ENCODE results near the gene SPTBN1. TPM values are rescaled to one million over a fixed set of nuclear protein-coding genes. Genes with fewer than 3 reads are reported as not detected.

Gene SPTBN1
- total and polyA plus RNA-seq, 2 of the 13 experiments (the other 11 are each of a cell fraction or from before 2014, with no cell fraction given), result 123 to 299 TPM

DNA sequence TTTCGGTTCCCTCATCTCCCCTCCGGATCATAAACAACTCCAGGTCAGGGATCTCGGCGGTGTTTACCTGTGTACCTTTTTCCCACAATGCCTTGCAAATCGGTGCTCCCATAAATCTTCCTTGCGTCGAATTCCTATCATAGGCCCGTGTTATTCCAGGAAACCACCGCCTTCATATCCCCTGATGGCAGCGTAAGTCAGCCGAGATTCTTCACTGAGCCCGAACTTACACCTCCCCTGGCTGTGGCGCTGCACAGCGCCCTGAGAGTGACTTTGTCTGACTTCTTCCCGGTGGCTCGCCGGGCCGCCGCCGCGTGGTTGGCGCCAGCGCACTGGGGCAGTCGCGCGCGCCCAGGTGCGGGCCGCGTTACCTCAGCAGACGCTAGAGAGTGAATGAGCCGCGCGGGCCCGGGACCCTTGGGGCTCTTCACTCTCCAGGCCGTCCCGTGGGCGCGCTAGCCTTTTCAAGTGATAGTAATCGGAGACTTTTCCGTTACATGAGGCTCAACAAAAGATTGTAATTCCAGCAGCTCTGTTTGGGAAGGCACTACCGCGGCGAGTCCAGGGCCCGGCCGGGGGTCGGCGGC is 101.6 kb downstream of the SPTBN1 start (continued):
- TF ChIP-seq, protein P1, sequence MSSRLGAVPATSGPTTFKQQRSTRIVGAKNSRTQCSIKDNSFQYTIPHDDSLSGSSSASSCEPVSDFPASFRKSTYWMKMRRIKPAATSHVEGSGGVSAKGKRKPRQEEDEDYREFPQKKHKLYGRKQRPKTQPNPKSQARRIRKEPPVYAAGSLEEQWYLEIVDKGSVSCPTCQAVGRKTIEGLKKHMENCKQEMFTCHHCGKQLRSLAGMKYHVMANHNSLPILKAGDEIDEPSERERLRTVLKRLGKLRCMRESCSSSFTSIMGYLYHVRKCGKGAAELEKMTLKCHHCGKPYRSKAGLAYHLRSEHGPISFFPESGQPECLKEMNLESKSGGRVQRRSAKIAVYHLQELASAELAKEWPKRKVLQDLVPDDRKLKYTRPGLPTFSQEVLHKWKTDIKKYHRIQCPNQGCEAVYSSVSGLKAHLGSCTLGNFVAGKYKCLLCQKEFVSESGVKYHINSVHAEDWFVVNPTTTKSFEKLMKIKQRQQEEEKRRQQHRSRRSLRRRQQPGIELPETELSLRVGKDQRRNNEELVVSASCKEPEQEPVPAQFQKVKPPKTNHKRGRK (CRISPR knock-in tag; IDR thresholded peaks at IDR 0.05), result no peak
- TF ChIP-seq HDAC2 (CRISPR knock-in tag; IDR thresholded peaks at IDR 0.05) (peak; percentile 79), GTF2F1 (IDR thresholded peaks at IDR 0.05; ENCODE audit: low read length) (no peak), NFIB (CRISPR knock-in tag; IDR thresholded peaks at IDR 0.05; ENCODE audit: borderline replicate concordance) (no peak), AHR (CRISPR knock-in tag; IDR thresholded peaks at IDR 0.05) (no peak; the same call in 1 of the 2 replicates), GTF3A (CRISPR knock-in tag; conservative IDR thresholded peaks at IDR 0.05) (no peak), JUNB (CRISPR knock-in tag; IDR thresholded peaks at IDR 0.05; ENCODE audit: borderline replicate concordance) (no peak), RARG (CRISPR knock-in tag; IDR thresholded peaks at IDR 0.05; ENCODE audit: low read depth) (no peak), MATR3 (CRISPR knock-in tag; IDR thresholded peaks at IDR 0.05) (no peak), AGO1 (IDR thresholded peaks at IDR 0.05; ENCODE audit: low read depth, low read length, poor library complexity, severe bottlenecking) (peak; percentile 28), CEBPG (CRISPR knock-in tag; IDR thresholded peaks at IDR 0.05) (peak; percentile 55; the same call in 1 of the 2 replicates), ZNF441 (CRISPR knock-in tag; IDR thresholded peaks at IDR 0.05; ENCODE audit: borderline replicate concordance) (peak; percentile 58; the same call in 1 of the 2 replicates), JUN (CRISPR knock-in tag; IDR thresholded peaks at IDR 0.05) (no peak), ZSCAN12 (CRISPR knock-in tag; IDR thresholded peaks at IDR 0.05) (0 out of 2 replicates have a peak, but pooled peaks have one; percentile 79), FOXK1 (CRISPR knock-in tag; IDR thresholded peaks at IDR 0.05; ENCODE audit: borderline replicate concordance, low read depth) (peak; percentile 96), ZNF263 (CRISPR knock-in tag; IDR thresholded peaks at IDR 0.05) (peak; percentile 97)
- TF ChIP-seq, protein P2, sequence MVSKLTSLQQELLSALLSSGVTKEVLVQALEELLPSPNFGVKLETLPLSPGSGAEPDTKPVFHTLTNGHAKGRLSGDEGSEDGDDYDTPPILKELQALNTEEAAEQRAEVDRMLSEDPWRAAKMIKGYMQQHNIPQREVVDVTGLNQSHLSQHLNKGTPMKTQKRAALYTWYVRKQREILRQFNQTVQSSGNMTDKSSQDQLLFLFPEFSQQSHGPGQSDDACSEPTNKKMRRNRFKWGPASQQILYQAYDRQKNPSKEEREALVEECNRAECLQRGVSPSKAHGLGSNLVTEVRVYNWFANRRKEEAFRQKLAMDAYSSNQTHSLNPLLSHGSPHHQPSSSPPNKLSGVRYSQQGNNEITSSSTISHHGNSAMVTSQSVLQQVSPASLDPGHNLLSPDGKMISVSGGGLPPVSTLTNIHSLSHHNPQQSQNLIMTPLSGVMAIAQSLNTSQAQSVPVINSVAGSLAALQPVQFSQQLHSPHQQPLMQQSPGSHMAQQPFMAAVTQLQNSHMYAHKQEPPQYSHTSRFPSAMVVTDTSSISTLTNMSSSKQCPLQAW (CRISPR knock-in tag; IDR thresholded peaks at IDR 0.05), result no peak; the same call in 1 of the 2 replicates
- TF ChIP-seq, protein P3, sequence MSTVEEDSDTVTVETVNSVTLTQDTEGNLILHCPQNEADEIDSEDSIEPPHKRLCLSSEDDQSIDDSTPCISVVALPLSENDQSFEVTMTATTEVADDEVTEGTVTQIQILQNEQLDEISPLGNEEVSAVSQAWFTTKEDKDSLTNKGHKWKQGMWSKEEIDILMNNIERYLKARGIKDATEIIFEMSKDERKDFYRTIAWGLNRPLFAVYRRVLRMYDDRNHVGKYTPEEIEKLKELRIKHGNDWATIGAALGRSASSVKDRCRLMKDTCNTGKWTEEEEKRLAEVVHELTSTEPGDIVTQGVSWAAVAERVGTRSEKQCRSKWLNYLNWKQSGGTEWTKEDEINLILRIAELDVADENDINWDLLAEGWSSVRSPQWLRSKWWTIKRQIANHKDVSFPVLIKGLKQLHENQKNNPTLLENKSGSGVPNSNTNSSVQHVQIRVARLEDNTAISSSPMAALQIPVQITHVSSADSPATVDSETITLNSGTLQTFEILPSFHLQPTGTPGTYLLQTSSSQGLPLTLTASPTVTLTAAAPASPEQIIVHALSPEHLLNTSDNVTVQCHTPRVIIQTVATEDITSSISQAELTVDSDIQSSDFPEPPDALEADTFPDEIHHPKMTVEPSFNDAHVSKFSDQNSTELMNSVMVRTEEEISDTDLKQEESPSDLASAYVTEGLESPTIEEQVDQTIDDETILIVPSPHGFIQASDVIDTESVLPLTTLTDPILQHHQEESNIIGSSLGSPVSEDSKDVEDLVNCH (CRISPR knock-in tag; IDR thresholded peaks at IDR 0.05), result no peak
- TF ChIP-seq, protein P4, sequence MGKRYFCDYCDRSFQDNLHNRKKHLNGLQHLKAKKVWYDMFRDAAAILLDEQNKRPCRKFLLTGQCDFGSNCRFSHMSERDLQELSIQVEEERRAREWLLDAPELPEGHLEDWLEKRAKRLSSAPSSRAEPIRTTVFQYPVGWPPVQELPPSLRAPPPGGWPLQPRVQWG (CRISPR knock-in tag; IDR thresholded peaks at IDR 0.05; ENCODE audit: borderline replicate concordance, low read depth), result no peak; the same call in 1 of the 2 replicates
- TF ChIP-seq, protein P5, sequence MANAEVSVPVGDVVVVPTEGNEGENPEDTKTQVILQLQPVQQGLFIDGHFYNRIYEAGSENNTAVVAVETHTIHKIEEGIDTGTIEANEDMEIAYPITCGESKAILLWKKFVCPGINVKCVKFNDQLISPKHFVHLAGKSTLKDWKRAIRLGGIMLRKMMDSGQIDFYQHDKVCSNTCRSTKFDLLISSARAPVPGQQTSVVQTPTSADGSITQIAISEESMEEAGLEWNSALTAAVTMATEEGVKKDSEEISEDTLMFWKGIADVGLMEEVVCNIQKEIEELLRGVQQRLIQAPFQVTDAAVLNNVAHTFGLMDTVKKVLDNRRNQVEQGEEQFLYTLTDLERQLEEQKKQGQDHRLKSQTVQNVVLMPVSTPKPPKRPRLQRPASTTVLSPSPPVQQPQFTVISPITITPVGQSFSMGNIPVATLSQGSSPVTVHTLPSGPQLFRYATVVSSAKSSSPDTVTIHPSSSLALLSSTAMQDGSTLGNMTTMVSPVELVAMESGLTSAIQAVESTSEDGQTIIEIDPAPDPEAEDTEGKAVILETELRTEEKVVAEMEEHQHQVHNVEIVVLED (CRISPR knock-in tag; IDR thresholded peaks at IDR 0.05; ENCODE audit: borderline replicate concordance), result peak; percentile 73; the same call in 1 of the 2 replicates
- TF ChIP-seq, protein P6, sequence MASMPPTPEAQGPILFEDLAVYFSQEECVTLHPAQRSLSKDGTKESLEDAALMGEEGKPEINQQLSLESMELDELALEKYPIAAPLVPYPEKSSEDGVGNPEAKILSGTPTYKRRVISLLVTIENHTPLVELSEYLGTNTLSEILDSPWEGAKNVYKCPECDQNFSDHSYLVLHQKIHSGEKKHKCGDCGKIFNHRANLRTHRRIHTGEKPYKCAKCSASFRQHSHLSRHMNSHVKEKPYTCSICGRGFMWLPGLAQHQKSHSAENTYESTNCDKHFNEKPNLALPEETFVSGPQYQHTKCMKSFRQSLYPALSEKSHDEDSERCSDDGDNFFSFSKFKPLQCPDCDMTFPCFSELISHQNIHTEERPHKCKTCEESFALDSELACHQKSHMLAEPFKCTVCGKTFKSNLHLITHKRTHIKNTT (CRISPR knock-in tag; IDR thresholded peaks at IDR 0.05), result no peak
